Smooth muscle cell (in vitro differentiated cells): Measurements from ENCODE around the gene GAS7. TPM values are rescaled to one million over a fixed set of nuclear protein-coding genes. Genes with fewer than 3 reads are reported as not detected.

Experiments
- DNase-seq: peaks from one replicate; lab custom pipeline; 2025; ENCODE audit not compliant: unreplicated experiment; lab: John Stamatoyannopoulos, UW
- H2AFZ ChIP-seq: fragments of 200-600 bp; sonication (generic); 2 replicates; pipeline ENCODE4 v1.6.0; 2016; ENCODE audit warnings: antibody characterized with exemption, low read depth, mild to moderate bottlenecking
- H3F3A ChIP-seq: fragments of 200-600 bp; sonication (generic); 2 replicates; pipeline ENCODE4 v1.6.0; 2017; ENCODE audit warnings: antibody characterized with exemption, low read depth
- H3K27ac ChIP-seq: fragments of 200-600 bp; sonication (generic); 2 replicates; pipeline ENCODE4 v1.5.1; 2016; ENCODE audit warnings: low read depth, mild to moderate bottlenecking
- H3K27me3 ChIP-seq: fragments of 200-600 bp; sonication (generic); 2 replicates; pipeline ENCODE4 v1.6.1; 2016; ENCODE audit warnings: low read depth, mild to moderate bottlenecking
- H3K36me3 ChIP-seq: fragments of 200-600 bp; sonication (generic); 2 replicates; pipeline ENCODE4 v1.5.1; 2016; ENCODE audit warnings: low read depth
- H3K4me1 ChIP-seq: fragments of 200-600 bp; sonication (generic); 2 replicates; pipeline ENCODE4 v1.5.1; 2016; ENCODE audit warnings: low read depth
- H3K4me2 ChIP-seq: fragments of 200-600 bp; sonication (generic); 2 replicates; pipeline ENCODE4 v1.6.0; 2016; ENCODE audit warnings: mild to moderate bottlenecking
- H3K4me3 ChIP-seq: fragments of 200-600 bp; sonication (generic); 2 replicates; pipeline ENCODE4 v1.5.1; 2016; ENCODE audit warnings: mild to moderate bottlenecking
- H3K79me2 ChIP-seq: fragments of 200-600 bp; sonication (generic); 2 replicates; pipeline ENCODE4 v1.6.0; 2016; ENCODE audit warnings: low read depth, mild to moderate bottlenecking
- H3K9ac ChIP-seq: fragments of 200-600 bp; sonication (generic); 2 replicates; pipeline ENCODE4 v1.6.0; 2016; ENCODE audit warnings: low read depth
- H3K9me3 ChIP-seq: fragments of 200-600 bp; sonication (generic); replicated peaks from 2 replicates; pipeline ENCODE4 v1.5.1; 2016; ENCODE audit warnings: low read depth
- H4K20me1 ChIP-seq: fragments of 200-600 bp; sonication (generic); 2 replicates; pipeline ENCODE4 v1.6.0; 2016; ENCODE audit warnings: low read depth
- WGBS: methylation state at CpG from one replicate; pipeline ENCODE4 v1.1.7; 2016; ENCODE audit warnings: low lambda C conversion rate; 5-methylcytosine and 5-hydroxymethylcytosine counted together
- polyA plus RNA-seq: library from polyadenylated mRNA; unstranded; fragments of >200 nt; fragmentation: Nextera tagmentation; extraction: Ambion mirVana; gene quantifications from 2 replicates; pipeline ENCODE4 v1.2.1, GENCODE V29; 2016
- total RNA-seq: library from RNA; depleted of rRNA; stranded (reverse); fragments of >200 nt; gene quantifications from 2 replicates; pipeline ENCODE4 v1.2.3, GENCODE V29; 2014
- TF ChIP-seq, protein P1 (sequence below): fragments of 200-600 bp; sonication (generic); IDR thresholded peaks from 2 replicates; pipeline ENCODE4 v1.5.1; 2017; ENCODE audit warnings: borderline replicate concordance, mild to moderate bottlenecking, antibody characterized with exemption; ENCODE audit not compliant: insufficient read depth, poor library complexity, severe bottlenecking

GAS7 gene
- total and polyA plus RNA-seq, 2 experiments from 2014 or later: 86.8 to 103 TPM

DNA sequence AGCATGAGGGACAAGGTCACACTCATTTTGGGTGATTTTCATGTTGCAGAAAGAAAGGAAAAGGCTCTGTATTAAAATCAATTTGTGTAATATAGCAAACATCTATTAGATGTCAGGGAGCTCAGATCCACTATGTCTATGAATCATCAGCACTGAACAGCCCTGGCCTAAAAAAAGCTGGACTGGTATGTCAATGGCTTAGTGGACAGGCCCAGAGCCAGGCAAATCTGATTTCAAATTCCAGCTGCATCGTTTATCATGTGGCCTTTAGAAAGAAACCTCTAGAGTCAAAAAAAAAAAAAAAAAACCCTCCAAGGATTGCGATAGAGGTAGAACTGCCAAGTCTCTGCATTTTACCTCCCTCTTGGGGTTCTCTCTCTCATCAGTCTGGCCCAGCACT is 5.4 kb downstream of the GAS7 start:
- H3K4me2 ChIP-seq: peak overlapping the region; percentile 64

DNA sequence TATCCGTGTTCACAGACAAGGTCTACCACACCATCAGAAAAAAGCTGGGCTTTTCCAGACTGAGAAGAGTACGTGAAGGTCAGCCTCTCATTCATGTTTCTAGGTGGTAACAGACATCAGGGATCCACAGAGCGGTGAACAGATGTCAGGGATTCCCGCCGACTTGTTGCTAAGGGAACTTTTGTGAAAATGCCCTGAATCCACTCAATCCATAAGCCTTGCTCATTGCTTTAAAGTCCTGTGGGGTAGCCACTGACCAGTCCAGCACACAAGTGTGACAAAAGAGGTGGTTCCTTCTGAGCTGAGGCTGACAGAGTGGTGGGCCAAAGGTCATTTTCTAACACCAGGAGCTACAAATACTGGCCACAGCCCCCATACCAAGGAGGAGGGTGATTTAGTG is 5.9 kb downstream of the GAS7 start:
- Histone ChIP-seq H3K79me2 (peaks cover 98% of the 10 kb centered on the region), H3K9me3 (no peaks in the 10 kb centered on the region), H3K4me1 (peaks cover 8% of the 10 kb centered on the region), H3K4me3 (no peak overlapping the region), H3K36me3 (no peaks in the 10 kb centered on the region), H3K27ac (peak overlapping the region; percentile 87), H3K4me2 (peak overlapping the region; percentile 64), H2AFZ (no peak overlapping the region), H3K9ac (peak overlapping the region; percentile 34), H3F3A (peaks cover 27% of the 10 kb centered on the region), H4K20me1 (peaks cover 87% of the 10 kb centered on the region), H3K27me3 (no peaks in the 10 kb centered on the region)
- TF ChIP-seq, protein P1, sequence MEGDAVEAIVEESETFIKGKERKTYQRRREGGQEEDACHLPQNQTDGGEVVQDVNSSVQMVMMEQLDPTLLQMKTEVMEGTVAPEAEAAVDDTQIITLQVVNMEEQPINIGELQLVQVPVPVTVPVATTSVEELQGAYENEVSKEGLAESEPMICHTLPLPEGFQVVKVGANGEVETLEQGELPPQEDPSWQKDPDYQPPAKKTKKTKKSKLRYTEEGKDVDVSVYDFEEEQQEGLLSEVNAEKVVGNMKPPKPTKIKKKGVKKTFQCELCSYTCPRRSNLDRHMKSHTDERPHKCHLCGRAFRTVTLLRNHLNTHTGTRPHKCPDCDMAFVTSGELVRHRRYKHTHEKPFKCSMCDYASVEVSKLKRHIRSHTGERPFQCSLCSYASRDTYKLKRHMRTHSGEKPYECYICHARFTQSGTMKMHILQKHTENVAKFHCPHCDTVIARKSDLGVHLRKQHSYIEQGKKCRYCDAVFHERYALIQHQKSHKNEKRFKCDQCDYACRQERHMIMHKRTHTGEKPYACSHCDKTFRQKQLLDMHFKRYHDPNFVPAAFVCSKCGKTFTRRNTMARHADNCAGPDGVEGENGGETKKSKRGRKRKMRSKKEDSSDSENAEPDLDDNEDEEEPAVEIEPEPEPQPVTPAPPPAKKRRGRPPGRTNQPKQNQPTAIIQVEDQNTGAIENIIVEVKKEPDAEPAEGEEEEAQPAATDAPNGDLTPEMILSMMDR: no peak
- 53% methylated on average over 5 of the region's 5 CpGs for WGBS
- no peak for DNase-seq

More for the DNA sequence above, 5.4 kb downstream of the GAS7 start:
- H3K27ac ChIP-seq: peak overlapping the region; percentile 87
- WGBS: 33% methylated on average over 2 of the region's 2 CpGs
- no peak overlapping the region for H3K4me3 ChIP-seq
- peaks cover 86% of the 10 kb centered on the region for H4K20me1 ChIP-seq
- peaks cover 26% of the 10 kb centered on the region for H3F3A ChIP-seq
- H3K4me1 ChIP-seq: peaks cover 8% of the 10 kb centered on the region
- H2AFZ ChIP-seq: no peak overlapping the region
- H3K9ac ChIP-seq: peak overlapping the region; percentile 34
- no peaks in the 10 kb centered on the region for H3K27me3 ChIP-seq
- DNase-seq: no peak
- no peaks in the 10 kb centered on the region for H3K9me3 ChIP-seq
- no peaks in the 10 kb centered on the region for H3K36me3 ChIP-seq
- H3K79me2 ChIP-seq: peaks cover 98% of the 10 kb centered on the region
- TF ChIP-seq, protein P1: no peak

GRCh38 chr17:10187456-10187855 is 10.9 kb downstream of the GAS7 start:
- Histone ChIP-seq H3K4me2 (no peak overlapping the region), H3K4me3 (no peak overlapping the region), H3K79me2 (peaks cover 98% of the 10 kb centered on the region), H3K9me3 (no peaks in the 10 kb centered on the region), H3K9ac (no peak overlapping the region), H3K27ac (no peak overlapping the region), H4K20me1 (peaks cover 96% of the 10 kb centered on the region), H3K36me3 (no peaks in the 10 kb centered on the region), H3K27me3 (no peaks in the 10 kb centered on the region), H3F3A (peaks cover 14% of the 10 kb centered on the region), H3K4me1 (peaks cover 20% of the 10 kb centered on the region), H2AFZ (no peak overlapping the region)
- TF ChIP-seq, protein P1: no peak
- no peak for DNase-seq
- 64% methylated on average over 5 of the region's 5 CpGs for WGBS

DNA sequence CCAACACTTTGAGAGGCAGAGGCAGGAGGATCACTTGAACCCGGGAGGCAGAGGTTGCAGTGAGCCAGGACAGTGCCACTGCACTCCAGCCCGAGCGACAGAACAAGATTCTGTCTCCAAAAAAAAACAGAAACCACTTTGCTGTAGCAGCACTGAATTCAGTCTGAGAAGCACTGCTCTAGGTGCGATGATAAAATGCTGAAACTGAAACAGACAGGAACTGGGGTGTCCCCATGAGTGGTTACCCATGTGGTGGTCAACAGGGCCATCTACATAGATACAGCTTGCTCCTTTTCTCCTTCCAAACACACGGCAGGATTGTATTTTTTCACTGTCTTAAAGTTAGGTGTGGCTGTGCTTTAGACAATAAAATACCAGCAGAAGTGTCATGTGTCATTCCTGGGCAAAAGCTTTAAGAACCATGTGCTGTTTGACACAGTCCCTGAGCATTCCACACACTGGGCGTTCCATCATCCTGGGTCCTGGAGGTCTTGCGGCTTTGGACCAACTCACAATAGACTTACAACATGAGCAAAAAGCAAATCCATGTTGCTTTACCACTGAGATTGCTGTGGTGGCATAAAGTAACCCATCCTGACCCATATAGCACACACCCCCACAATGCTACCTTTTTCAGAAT is 11.5 kb downstream of the GAS7 start:
- no peaks in the 10 kb centered on the region for H3K9me3 ChIP-seq
- no peak overlapping the region for H3K9ac ChIP-seq
- no peak overlapping the region for H3K4me2 ChIP-seq
- TF ChIP-seq, protein P1: no peak
- H3K27ac ChIP-seq: no peak overlapping the region
- no peaks in the 10 kb centered on the region for H3K36me3 ChIP-seq
- peaks cover 91% of the 10 kb centered on the region for H4K20me1 ChIP-seq
- WGBS: 84% methylated on average over 7 of the region's 7 CpGs
- H3K4me1 ChIP-seq: peaks cover 15% of the 10 kb centered on the region
- no peak overlapping the region for H2AFZ ChIP-seq
- peaks cover 98% of the 10 kb centered on the region for H3K79me2 ChIP-seq
- H3K4me3 ChIP-seq: no peak overlapping the region
- H3K27me3 ChIP-seq: no peaks in the 10 kb centered on the region
- H3F3A ChIP-seq: peaks cover 8% of the 10 kb centered on the region
- DNase-seq: no peak
